ENCODE measurements around the gene FLOT2. TPM values are rescaled to one million over a fixed set of nuclear protein-coding genes. Genes with fewer than 3 reads are reported as not detected.

FLOT2 gene
- total RNA-seq, 1 donor from 2014 or later = 74.1 TPM

- no peak for TF ChIP-seq CTCF (IDR thresholded peaks at IDR 0.05)
- no peaks in the 10 kb centered on the region for H3K9me3 Mint-ChIP-seq (ENCODE audit: low read depth)
- no peak overlapping the region for H3K27ac Mint-ChIP-seq (ENCODE audit: unreplicated experiment)
- no peak overlapping the region for H3K4me3 Mint-ChIP-seq (ENCODE audit: unreplicated experiment)
- no peak for DNase-seq (ENCODE audit: low spot score)
- H3K4me1 Mint-ChIP-seq (ENCODE audit: low read depth) = no peaks in the 10 kb centered on the region
- H3K36me3 Mint-ChIP-seq (ENCODE audit: low read depth) = peaks cover 57% of the 10 kb centered on the region
- H3K27me3 Mint-ChIP-seq (ENCODE audit: low read depth) = no peaks in the 10 kb centered on the region
Observed at GRCh38 chr17:28917465-28917864, 19.9 kb upstream of the FLOT2 start.

- no peaks in the 10 kb centered on the region for H3K27me3 Mint-ChIP-seq (ENCODE audit: low read depth)
- no peak overlapping the region for H3K27ac Mint-ChIP-seq (ENCODE audit: unreplicated experiment)
- H3K4me3 Mint-ChIP-seq (ENCODE audit: unreplicated experiment) = no peak overlapping the region
- no peaks in the 10 kb centered on the region for H3K4me1 Mint-ChIP-seq (ENCODE audit: low read depth)
- peaks cover 60% of the 10 kb centered on the region for H3K36me3 Mint-ChIP-seq (ENCODE audit: low read depth)
- no peak for DNase-seq (ENCODE audit: low spot score)
- no peaks in the 10 kb centered on the region for H3K9me3 Mint-ChIP-seq (ENCODE audit: low read depth)
- no peak for TF ChIP-seq CTCF (IDR thresholded peaks at IDR 0.05)
Observed at GRCh38 chr17:28917029-28917428, 19.5 kb upstream of the FLOT2 start.

GRCh38 chr17:28916302-28916934 is 18.9 kb upstream of the FLOT2 start:
- DNase-seq (ENCODE audit: low spot score) = no peak
- Mint-ChIP-seq H3K9me3 (ENCODE audit: low read depth) (no peaks in the 10 kb centered on the region), H3K27ac (ENCODE audit: unreplicated experiment) (no peak overlapping the region), H3K4me1 (ENCODE audit: low read depth) (no peaks in the 10 kb centered on the region), H3K4me3 (ENCODE audit: unreplicated experiment) (no peak overlapping the region), H3K27me3 (ENCODE audit: low read depth) (no peaks in the 10 kb centered on the region), H3K36me3 (ENCODE audit: low read depth) (peaks cover 56% of the 10 kb centered on the region)
- peak; percentile 87 for TF ChIP-seq CTCF (IDR thresholded peaks at IDR 0.05)

GRCh38 chr17:28912938-28913333 is 15.4 kb upstream of the FLOT2 start:
- peaks cover 7% of the 10 kb centered on the region for H3K4me1 Mint-ChIP-seq (ENCODE audit: low read depth)
- no peak for TF ChIP-seq CTCF (IDR thresholded peaks at IDR 0.05)
- no peaks in the 10 kb centered on the region for H3K9me3 Mint-ChIP-seq (ENCODE audit: low read depth)
- H3K36me3 Mint-ChIP-seq (ENCODE audit: low read depth) = peaks cover 59% of the 10 kb centered on the region
- no peaks in the 10 kb centered on the region for H3K27me3 Mint-ChIP-seq (ENCODE audit: low read depth)
- DNase-seq (ENCODE audit: low spot score) = no peak
- no peak overlapping the region for H3K27ac Mint-ChIP-seq (ENCODE audit: unreplicated experiment)
- no peak overlapping the region for H3K4me3 Mint-ChIP-seq (ENCODE audit: unreplicated experiment)

GRCh38 chr17:28912281-28912937 is 14.9 kb upstream of the FLOT2 start:
- no peak overlapping the region for H3K27ac Mint-ChIP-seq (ENCODE audit: unreplicated experiment)
- no peak for DNase-seq (ENCODE audit: low spot score)
- no peaks in the 10 kb centered on the region for H3K27me3 Mint-ChIP-seq (ENCODE audit: low read depth)
- no peaks in the 10 kb centered on the region for H3K9me3 Mint-ChIP-seq (ENCODE audit: low read depth)
- H3K4me1 Mint-ChIP-seq (ENCODE audit: low read depth) = peaks cover 7% of the 10 kb centered on the region
- peaks cover 57% of the 10 kb centered on the region for H3K36me3 Mint-ChIP-seq (ENCODE audit: low read depth)
- peak; percentile 49 for TF ChIP-seq CTCF (IDR thresholded peaks at IDR 0.05)
- H3K4me3 Mint-ChIP-seq (ENCODE audit: unreplicated experiment) = no peak overlapping the region
